DMS79 (cell line): Measurements from ENCODE around the gene CREM.
"Not testable (repeated sequence)": the region's sequence is repeated elsewhere in the genome, so short reads cannot be mapped to it uniquely, and the experiment has no call there.

Source experiments
- DNase-seq: peaks from one replicate; lab custom pipeline; 2025; lab: John Stamatoyannopoulos, UW

CREM gene

DNA sequence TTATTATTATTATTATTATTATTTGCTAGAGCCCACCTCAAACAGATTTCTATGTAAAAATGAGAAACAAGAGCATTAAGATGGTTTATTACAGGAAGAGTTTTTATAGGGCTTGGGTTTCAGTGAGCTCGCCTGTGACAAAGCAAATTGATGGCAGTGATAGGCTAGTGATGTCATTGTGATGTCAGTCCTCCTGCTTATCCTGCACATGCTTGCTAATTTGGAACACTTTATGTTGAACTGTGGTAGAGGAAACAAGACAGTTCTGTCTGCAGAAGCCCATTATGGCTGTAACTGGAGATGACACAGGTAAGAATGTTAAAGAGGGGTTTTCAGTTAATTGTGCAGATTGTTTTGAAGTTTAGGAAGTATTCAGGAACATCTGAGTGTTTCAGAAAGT is 68.3 kb downstream of the CREM start:
- no peak for DNase-seq

GRCh38 chr10:35195361-35196306 is 69.0 kb downstream of the CREM start:
- peak; percentile 17 for DNase-seq

- DNase-seq, result no peak
These were observed 73.8 kb downstream of the CREM start for GRCh38 chr10:35200487-35200886.

DNA sequence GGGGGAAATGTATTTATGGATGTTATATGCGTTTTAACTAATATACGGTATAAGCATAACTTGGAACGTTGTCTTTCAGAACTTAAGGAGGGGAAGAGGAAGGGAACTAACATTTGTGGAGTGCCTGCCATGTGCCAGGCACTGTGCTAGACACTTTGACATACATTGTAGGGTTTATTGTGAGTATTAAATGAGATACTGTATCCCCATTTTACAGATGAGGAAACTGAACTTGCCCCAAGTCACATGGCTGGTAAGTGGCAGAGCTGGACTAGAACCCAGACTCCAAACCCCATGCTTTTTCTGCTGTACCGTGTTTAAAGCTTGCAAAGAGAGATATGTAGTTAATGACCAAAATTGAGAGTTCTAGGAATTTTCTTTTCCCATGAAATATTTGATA is 74.6 kb downstream of the CREM start:
- DNase-seq, result no peak

DNA sequence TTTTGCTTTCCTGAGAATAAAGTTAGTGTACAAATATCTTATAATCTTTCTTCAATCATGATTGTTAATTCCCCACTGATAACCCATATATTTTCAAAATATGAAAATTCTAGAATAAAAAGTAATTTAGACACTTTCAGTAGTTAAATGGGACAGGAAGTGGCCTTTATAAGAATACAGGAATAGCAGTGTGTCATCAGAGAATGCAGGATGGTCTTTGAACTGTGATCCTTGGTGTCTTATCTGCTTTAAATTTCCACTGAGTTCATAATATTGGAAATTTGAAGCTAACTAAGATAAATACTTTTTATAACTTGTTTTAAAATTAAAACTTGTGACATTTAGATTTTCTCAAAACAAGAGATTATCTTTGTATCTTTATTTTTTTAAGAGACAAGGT is 75.4 kb downstream of the CREM start:
- DNase-seq, result no peak

- DNase-seq, result no peak
These were observed 77.1 kb downstream of the CREM start for GRCh38 chr10:35203745-35204144.

DNA sequence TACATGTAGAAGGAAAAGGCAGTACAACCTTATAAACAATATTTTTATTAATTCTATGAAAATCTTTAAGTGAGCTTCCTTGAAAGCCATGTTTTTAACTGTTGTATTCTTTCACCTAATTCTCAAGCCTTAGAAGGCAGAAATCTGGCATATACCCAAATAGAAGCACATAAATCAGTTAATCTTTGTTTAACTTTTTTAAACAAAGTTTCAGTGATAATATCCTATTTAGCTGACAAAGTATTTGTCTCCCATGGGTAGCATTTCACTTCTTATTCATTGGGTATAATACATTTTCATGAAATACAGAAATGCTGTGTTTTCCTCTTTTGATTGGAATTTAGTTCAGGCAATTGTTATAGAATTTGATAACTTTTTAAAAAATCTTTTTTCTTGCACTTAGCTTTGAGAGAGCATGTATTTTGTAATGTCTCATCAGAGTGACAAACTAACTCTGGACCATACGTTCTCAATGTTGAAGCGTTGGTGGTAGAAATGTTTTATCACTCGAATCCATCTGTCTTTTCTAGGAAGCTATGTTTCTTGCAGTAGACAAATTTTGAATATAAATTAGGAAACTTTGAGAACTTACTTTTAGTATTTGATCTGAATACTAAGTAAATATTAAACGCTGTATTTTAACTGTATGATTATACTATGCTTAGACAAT is 78.1 kb downstream of the CREM start:
- DNase-seq, result no peak

DNA sequence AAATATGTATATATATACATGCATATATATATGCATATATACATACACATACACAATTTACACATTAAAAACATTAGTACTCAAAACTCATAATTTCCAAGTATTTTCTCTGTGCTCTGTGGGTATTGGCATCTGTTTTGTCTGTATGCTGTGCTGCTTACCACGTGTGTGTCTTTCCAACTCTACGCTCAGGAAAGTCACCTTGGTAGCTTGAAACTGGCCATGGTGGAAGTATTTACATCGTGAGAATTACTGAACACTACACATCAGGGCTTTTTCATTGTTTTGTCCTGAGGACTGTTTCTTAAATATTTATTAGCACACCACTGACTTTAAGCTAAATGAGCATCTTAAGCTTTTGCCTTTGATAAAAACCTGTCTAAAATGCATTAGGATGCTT is 79.6 kb downstream of the CREM start:
- DNase-seq, result no peak

- no peak for DNase-seq
These were observed 81.9 kb downstream of the CREM start for GRCh38 chr10:35208536-35208935.

DNA sequence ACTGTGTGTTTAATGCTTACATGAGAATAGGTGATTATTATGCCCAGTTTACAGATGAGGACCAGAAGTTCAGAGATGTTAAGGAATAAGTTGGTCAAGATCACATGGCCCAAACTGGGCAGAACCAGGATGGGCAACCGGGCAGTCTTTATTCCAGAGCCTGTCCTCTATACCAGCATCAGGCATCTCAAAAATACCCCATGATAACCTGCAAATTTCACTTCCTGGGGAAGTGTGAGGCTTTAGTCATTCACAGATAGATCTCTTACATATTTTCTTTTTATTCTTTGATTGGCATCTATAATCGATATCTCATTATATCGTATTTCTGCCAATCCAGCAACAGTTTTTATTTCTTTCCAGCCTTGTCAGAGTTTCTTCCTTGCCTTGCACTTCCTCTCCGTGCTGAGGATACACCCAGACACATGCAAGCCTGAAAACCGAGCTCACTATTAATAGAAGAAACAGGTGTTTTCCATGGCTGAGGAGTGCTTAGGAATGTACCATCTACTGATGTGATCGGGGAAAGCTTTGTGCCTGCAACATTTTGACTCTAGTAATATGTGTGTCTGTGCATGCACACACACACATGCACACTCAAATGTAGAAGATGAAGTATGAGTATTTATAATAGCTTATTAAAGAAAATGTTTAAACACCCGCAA is 82.4 kb downstream of the CREM start:
- no peak for DNase-seq

DNA sequence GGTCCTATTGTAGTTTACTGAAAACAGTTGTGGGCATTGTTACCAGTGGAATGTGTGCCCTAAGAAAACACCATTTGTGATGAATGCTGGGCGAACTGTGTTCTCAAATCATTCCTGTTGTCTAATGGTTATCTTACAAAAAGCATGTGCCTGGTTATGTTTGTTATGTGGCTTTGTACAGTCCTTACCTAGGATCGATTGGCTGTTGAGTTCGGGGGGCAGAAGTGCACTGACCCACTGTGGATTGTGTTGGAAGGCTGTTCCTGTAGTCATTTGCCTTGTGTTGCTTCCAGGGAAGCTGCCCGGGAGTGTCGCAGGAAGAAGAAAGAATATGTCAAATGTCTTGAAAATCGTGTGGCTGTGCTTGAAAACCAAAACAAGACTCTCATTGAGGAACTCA is 84.3 kb downstream of the CREM start:
- no peak for DNase-seq

DNA sequence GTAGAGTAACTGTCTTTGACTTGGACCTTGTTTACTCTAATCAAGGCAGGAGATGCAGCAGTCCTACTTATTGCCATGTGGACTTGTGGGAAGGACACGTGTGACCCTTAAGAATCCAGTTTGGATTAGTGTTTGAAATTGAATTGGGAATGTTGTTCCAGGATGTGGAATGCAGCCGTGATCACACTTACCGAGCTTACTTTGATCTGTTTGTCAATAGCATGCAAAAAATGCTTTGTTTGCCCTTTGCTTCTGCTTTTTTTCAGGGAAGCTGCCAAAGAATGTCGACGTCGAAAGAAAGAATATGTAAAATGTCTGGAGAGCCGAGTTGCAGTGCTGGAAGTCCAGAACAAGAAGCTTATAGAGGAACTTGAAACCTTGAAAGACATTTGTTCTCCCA is 84.7 kb downstream of the CREM start:
- DNase-seq, result no peak

- no peak for DNase-seq
These were observed 86.2 kb downstream of the CREM start for GRCh38 chr10:35212856-35213255.

DNA sequence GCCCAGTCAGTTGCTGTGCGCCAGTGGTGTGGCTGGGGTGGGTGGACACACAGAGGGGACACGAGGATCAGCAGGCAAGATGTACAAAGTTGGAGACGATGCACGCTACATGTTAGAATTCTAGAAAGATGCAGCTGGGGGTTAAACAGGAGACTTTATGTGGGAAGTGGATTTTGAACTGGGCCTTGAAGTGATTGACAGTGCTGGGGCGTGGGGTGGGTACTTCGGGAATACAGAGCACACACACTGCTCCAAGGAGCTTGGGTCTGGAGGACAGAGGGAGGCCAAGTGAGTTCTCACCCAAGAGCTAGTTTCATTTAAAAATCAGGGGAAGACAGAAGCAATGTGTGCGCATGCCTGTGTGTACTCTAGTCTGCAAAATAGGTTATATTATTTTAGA is 87.1 kb downstream of the CREM start:
- DNase-seq, result no peak

DNA sequence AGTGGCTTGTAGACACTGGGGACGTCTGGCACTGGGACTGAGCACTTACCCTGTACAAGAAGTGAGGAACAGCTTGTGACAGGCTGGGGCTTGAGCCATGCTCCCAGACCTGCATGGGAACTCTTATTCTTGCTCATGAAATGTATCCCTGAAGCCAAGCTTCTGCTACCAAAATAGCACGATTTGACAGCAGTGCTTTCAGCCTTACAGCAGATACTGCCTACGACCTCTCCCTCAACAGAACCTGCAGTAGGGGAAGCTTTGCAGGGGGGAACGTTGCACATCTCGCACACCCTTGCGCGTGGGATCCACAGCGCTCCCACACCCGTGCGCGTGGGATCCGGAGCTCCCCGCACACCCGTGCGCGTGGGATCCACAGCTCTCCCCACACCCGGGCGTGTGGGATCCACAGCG is 88.0 kb downstream of the CREM start:
- DNase-seq, result no peak

- DNase-seq, result no peak
These were observed 88.5 kb downstream of the CREM start for GRCh38 chr10:35215107-35215506.

- peak; percentile 5 for DNase-seq
These were observed 89.8 kb downstream of the CREM start for GRCh38 chr10:35216303-35216905.

DNA sequence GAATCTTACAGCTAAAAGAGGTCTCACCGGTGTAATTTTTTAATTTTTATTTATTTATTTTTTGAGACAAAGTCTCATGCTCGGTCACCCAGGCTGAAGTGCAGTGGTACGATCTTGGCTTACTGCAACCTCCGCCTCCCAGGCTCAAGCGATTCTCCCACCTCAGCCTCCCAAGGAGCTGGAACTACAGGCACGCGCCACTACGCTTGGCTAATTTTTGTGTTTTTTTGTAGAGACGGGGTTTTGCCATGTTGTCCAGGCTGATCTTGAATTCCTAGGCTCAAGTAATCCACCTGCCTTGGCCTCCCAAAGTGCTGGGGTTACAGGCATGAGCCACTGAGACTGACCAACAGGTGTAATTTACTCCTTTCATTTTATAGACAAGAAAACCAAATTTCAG is 90.3 kb downstream of the CREM start:
- not testable (repeated sequence) for DNase-seq

DNA sequence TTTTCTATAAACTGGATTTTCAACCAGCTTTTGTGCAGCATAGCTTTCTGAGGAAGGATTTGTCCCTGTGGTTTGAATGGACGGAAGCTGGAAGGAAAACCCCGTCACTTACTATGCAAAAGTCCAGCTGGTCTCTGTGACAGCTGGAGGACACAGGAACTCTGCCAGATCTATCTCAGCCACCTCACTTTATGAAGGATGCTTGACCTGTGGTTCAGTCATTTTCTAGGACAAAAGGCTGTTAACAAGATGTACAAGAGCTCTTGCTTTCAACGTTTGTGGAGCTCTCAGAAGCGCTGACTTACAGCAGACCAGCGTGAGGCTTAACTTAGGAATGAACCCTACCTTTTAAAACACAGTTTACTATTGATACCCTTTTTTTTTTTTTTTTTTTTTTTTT is 90.8 kb downstream of the CREM start:
- peak; percentile 24 for DNase-seq

DNA sequence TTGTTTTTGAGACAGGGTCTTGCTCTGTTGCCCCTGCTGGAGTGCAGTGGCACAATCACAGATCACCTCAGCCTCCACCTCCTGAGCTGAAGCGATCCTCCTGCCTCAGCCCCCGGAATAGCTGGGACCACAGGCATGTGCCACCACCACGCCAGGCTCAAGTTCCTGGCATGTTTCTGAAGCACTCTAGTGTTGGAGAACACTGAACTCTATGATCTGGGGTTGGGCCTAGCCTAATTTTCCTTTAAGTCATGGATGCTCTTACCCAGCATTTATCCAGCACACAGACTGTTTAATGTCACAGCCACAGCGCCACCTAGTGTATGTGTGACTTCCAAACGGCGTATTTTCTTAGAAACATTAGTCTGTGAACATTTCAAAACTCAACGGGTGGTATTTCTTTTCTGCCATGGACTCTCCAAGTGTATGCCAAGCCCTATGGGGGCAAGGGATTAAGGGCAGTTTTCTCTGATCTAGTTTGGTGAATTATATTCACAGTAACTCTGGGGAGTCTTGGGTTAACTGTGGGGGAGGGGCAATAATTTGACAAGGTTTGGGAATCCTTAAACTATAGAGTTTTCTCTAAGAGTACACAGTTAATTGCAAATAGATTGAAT is 91.8 kb downstream of the CREM start:
- peak; percentile 44 for DNase-seq

GRCh38 chr10:35219292-35219691 is 92.6 kb downstream of the CREM start:
- DNase-seq, result no peak
